Activated effector memory CD4-positive, alpha-beta T cell treated with anti-CD3 and anti-CD28 coated beads, Interleukin-2, amount 50 U/mL, for 16 hours (primary cell): ENCODE data around the gene ATXN7L3.
A peak's percentile ranks its signal among the peaks of the same experiment; 100 is the strongest.
"Not testable (repeated sequence)": the region's sequence is repeated elsewhere in the genome, so short reads cannot be mapped to it uniquely, and the experiment has no call there.

Experiments
- DNase-seq: peaks from one replicate; pipeline ENCODE4 v3.0.0-alpha.2; 2020

ATXN7L3 gene

DNA sequence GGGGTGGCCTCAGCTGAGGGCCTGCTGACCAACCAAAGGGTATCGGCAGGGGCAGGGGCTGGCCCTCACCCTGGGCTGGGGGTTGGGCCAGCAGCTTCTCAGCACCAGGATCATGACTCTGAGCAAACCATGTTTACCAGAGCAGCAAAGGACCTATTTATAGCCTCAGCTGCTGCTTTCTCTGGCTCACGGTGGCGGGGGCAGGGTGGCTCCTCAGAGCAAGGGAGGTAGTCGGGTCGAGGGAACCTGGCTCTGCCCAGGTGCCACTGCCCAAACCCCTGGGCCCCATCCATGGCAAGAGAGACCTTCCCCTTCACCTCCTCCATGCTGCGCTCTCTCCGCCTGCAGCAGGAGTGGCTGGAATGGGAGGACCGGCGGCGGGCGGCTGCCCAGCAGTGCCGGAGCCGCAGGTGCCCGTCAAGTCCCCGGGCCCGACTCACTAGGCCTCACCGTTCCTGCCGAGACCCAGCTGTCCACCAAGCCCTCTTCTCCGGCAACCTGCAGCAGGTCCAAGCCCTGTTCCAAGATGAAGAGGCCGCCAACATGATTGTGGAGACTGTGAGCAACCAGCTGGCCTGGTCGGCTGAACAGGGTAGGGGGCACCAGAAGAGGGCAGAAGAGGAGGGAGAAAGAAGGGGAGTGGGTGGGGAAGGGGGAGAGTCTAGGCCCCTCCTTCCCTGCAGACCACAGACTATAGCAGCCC is 29.0 kb downstream of the ATXN7L3 start, which contains the start of gene ASB16:
Gene ASB16, plus strand, starts transcription at position 206 of the 703 bp plus-strand sequence. Its CDS starts 86 bp downstream, at position 292.
- no peak for DNase-seq

- DNase-seq, result no peak
Measured at GRCh38 chr17:44170135-44170498, 29.6 kb downstream of the ATXN7L3 start.

DNA sequence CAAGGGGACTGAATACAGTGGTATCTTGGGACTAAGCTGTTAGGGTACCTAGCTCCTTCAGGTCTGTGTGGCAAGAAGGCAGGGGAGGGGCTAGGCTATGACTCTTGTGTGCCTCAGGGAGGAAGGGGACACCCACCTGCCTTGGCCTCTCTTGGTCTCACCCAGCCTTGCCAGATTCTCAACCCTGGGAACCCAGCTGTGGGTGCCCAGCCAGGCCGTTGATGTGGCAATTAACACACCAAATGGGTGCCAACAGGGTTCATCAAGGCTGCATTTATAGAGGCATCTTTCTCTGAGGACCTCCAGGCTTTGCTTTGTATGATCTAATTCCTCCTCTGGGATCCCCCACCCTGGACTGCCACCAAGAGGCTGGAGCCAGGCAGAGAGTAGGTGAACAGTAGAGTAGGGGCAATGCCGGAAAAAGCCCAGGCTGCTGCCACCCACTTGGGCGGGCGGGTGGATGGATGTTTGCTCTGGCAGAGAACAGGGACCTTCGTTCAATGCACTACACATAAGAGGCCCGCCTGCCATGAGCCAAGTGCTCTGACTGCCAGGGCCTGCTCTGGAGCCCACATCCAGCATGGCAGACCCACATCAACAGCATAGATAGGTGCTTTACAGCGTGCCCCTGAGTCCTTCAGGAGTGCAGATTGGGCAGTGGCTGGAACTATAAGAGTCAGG is 32.4 kb downstream of the ATXN7L3 start:
- DNase-seq, result no peak

GRCh38 chr17:44164476-44164875 is 35.2 kb downstream of the ATXN7L3 start:
- no peak for DNase-seq

GRCh38 chr17:44159519-44160210 is 40.0 kb downstream of the ATXN7L3 start:
- peak; percentile 86 for DNase-seq

- no peak for DNase-seq
Measured at GRCh38 chr17:44155488-44155887, 44.2 kb downstream of the ATXN7L3 start.

DNA sequence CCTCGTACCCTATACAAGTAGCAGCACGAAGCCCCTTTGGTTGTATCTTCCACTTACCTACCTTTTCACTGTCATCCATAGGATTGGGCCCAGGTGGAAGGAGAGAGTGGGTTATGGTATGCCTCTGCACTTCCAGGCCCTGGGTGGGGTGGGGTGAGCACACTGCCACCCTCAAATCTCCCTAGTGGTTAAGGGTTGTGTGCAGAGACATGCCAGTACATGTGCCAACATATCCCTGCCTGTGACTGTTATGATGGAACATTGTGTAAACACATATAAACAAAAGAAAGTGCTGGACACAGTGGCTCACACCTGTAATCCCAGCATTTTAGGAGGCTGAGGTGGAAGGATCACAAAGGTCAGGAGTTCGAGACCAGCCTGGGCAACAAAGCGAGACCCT is 46.8 kb downstream of the ATXN7L3 start:
- DNase-seq, result no peak

- no peak for DNase-seq
Measured at GRCh38 chr17:44149750-44150329, 49.8 kb downstream of the ATXN7L3 start.

- not testable (repeated sequence) for DNase-seq
Measured at GRCh38 chr17:44149066-44149465, 50.6 kb downstream of the ATXN7L3 start.

GRCh38 chr17:44147812-44148211 is 51.9 kb downstream of the ATXN7L3 start:
- no peak for DNase-seq

DNA sequence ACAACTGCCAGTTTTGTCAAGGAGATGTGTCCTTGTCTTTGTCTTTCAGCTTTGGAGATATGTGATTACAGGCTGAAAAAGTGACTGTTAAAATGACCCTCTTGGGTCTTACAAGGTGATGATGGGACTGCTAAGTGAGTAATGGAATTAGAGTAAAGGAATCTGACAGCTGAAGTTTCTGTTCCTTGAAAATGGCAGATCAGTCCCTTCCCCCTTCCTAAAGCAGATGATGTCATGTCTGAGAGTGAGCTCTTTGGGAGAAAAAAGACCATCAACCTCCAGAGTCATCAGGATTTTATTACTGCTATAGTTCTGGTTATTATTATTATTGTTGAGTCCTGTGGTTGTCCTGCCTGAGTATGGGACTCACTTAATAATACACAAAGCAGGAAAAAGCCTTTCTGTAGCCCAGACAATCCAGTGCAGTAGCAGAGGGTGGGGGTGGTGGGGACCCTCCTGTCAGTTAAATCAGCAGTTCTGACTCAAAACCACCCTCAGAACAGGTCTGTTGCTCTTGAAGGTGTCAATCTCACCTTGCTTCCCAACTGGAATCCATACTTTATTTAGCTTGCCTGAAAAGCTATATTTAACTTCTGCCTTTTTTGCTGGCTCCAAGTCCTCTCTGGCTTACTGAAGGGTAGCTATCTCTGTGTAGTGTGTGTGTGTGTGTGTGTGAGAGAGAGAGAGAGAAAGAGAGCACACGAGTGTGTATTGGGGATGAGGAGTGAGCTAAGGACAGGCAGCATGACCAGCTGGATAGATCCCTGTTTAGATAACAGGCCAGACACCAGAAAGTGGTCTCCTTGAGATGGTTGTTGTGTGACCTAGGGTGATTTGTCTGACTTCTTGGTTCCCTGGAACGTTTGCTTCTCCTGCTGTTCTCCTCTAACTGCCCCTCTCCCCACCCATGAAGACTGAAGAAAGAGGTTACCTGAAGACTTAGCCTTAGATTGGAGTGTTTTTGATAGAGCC is 53.0 kb downstream of the ATXN7L3 start:
- DNase-seq, result no peak

- no peak for DNase-seq
Measured at GRCh38 chr17:44144966-44145739, 54.5 kb downstream of the ATXN7L3 start.

GRCh38 chr17:44143921-44144320 is 55.8 kb downstream of the ATXN7L3 start:
- not testable (repeated sequence) for DNase-seq
